K562 (cell line): ENCODE results near the gene TNFAIP3. TPM values are rescaled to one million over a fixed set of nuclear protein-coding genes. Genes with fewer than 3 reads are reported as not detected.

ENCODE experiments used
- CCNT2 ChIP-seq: IDR thresholded peaks from 2 replicates; pipeline ENCODE4 v1.6.1; 2011; ENCODE audit warnings: borderline replicate concordance, low read depth, mild to moderate bottlenecking, moderate library complexity, mixed read lengths, low read length; ENCODE audit not compliant: insufficient read length; ENCODE audit errors: extremely low read depth
- DIDO1 ChIP-seq: fragments of 450-650 bp; IDR thresholded peaks from 2 replicates; pipeline ENCODE4 v1.6.1; 2016; ENCODE audit warnings: low read depth, missing biosample characterization, missing genetic modification characterization
- DPF2 ChIP-seq: fragments of 450-650 bp; IDR thresholded peaks from 2 replicates; pipeline ENCODE4 v1.6.1; 2016
- ELF1 ChIP-seq: fragments of 200-800 bp; sonication (Bioruptor generic); IDR thresholded peaks from 2 replicates; pipeline ENCODE4 v1.6.1; 2016; ENCODE audit warnings: missing genetic modification characterization, missing compliant biosample characterization
- HDAC8 ChIP-seq: fragments of 450-650 bp; IDR thresholded peaks from 2 replicates; pipeline ENCODE4 v1.6.1; 2016; ENCODE audit warnings: mild to moderate bottlenecking, missing genetic modification characterization, moderate library complexity, missing compliant biosample characterization
- HMG20B ChIP-seq: fragments of 250-450 bp; sonication (Bioruptor Pico); IDR thresholded peaks from 2 replicates; pipeline ENCODE4 v1.5.0; 2021; ENCODE audit warnings: mild to moderate bottlenecking
- KAT8 ChIP-seq: fragments of 450-650 bp; IDR thresholded peaks from 2 replicates; pipeline ENCODE4 v1.6.1; 2016; ENCODE audit warnings: low read depth, mild to moderate bottlenecking
- PHF21A ChIP-seq: fragments of 450-650 bp; IDR thresholded peaks from 2 replicates; pipeline ENCODE4 v1.6.1; 2017; ENCODE audit warnings: low read depth, borderline replicate concordance
- RAD21 ChIP-seq, 2 experiments: fragments of 250-450 bp in 1 of 2; fragments of 450-650 bp in 1 of 2; sonication (Bioruptor Pico) in 1 of 2; formaldehyde crosslinking in 1 of 2; IDR thresholded peaks in 1 of 2; conservative IDR thresholded peaks in 1 of 2; 2 replicates each; pipeline versions ENCODE4 v1.4.0 to v1.8.0; 2020 to 2022; ENCODE audit warnings: mild to moderate bottlenecking in 2 of 2, moderate library complexity in 1 of 2
- SAFB ChIP-seq: fragments of 200-400 bp; formaldehyde crosslinking; IDR thresholded peaks from 2 replicates; pipeline ENCODE4 v1.6.1; 2017; ENCODE audit warnings: low read depth, low read length, borderline replicate concordance
- TAF7 ChIP-seq: fragments of 450-650 bp; IDR thresholded peaks from 2 replicates; pipeline ENCODE4 v1.6.1; 2016; ENCODE audit warnings: missing genetic modification characterization, missing compliant biosample characterization
- ZNF239 ChIP-seq: fragments of 250-450 bp; sonication (Bioruptor Pico); IDR thresholded peaks from 2 replicates; pipeline ENCODE4 v1.4.0; 2020; ENCODE audit warnings: mild to moderate bottlenecking
- ZNF274 ChIP-seq: IDR thresholded peaks from 2 replicates; pipeline ENCODE4 v1.6.1; 2011; ENCODE audit warnings: low read depth, mild to moderate bottlenecking, low read length, moderate library complexity, borderline replicate concordance
- ZNF384 ChIP-seq: IDR thresholded peaks from 2 replicates; pipeline ENCODE4 v1.6.1; 2012; ENCODE audit warnings: low read depth, low read length, improper control_type of control experiment
- ZNF584 ChIP-seq: fragments of 200-800 bp; sonication (Bioruptor generic); IDR thresholded peaks from 2 replicates; pipeline ENCODE4 v1.6.1; 2016; ENCODE audit warnings: low read depth, mild to moderate bottlenecking, missing genetic modification characterization, missing compliant biosample characterization
- polyA plus RNA-seq, 8 experiments: library from polyadenylated mRNA; depleted of rRNA in 4 of 8; stranded (reverse) in 5 of 8; unstranded in 3 of 8; fragments of >200 nt; fragmentation: Nextera tagmentation in 2 of 8; fragmentation: Illumina TruSeq in 1 of 8; extraction: Ambion mirVana in 2 of 8; extraction: Trizol in 1 of 8; gene quantifications; 2 replicates each; pipeline versions ENCODE4 v1.2.1 to v1.2.3, GENCODE V29; 2011 to 2014; ENCODE audit warnings: inconsistent platforms in 1 of 8, missing spikeins in 1 of 8
- total RNA-seq, 7 experiments: library from RNA; depleted of rRNA in 6 of 7; stranded (reverse); fragments of >200 nt in 6 of 7; fragmentation: Illumina TruSeq in 2 of 7; extraction: Trizol in 2 of 7; gene quantifications; 2 replicates each; pipeline versions ENCODE4 v1.2.1 to v1.2.3, GENCODE V29; 2011 to 2021; ENCODE audit warnings: low replicate concordance in 1 of 7
- TF ChIP-seq, protein P1 (sequence below): fragments of 250-450 bp; sonication (Bioruptor Pico); IDR thresholded peaks from 2 replicates; pipeline ENCODE4 v1.4.0; 2020; ENCODE audit warnings: borderline replicate concordance
- TF ChIP-seq, protein P2 (sequence below): sonication (generic); formaldehyde crosslinking; IDR thresholded peaks from 2 replicates; pipeline ENCODE4 v1.8.1; 2022; ENCODE audit warnings: missing genetic modification reagents
- TF ChIP-seq, protein P3 (sequence below): fragments of 450-650 bp; conservative IDR thresholded peaks from 2 replicates; pipeline ENCODE4 v1.6.1; 2016; ENCODE audit warnings: missing genetic modification characterization, low read depth, mild to moderate bottlenecking, missing compliant biosample characterization, moderate library complexity
- TF ChIP-seq, protein P4 (sequence below): fragments of 450-650 bp; IDR thresholded peaks from 2 replicates; pipeline ENCODE4 v1.6.1; 2017; ENCODE audit warnings: antibody characterized with exemption, mild to moderate bottlenecking

The TNFAIP3 gene
- total and polyA plus RNA-seq, 9 of the 15 experiments (the other 6 are each of a cell fraction or from before 2014, with no cell fraction given), result 0.79 to 17.0 (median 6.4) TPM

DNA sequence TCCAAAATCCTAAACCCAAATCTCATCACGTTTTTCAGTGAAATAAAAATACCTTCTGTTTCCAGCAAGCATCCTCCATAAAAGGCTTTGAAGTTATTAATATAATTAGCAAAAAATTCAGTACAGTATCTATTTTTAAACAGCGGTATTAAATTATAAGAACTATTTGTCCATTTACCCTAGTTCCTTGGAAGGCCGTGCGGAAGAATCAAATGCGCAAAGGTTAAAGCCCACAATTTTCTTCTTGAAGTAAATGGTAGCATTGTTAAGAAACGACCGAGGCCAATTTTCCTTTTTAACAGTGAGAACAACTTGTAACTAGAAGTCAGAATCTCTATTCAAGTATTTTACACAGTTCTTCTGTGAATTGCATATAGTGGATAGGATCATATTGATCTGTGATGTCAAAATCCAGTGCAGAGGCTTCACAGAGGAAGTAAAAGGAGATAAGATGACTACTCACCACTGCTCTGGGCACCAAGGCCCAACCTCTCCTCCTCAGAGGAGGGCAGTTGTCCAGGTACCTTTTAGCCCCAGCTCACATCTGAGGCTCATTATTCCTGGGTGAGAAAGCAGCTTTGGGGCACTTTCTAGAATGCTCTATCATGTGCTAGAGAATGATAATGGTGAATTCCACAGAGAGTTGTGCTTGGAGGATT, 36.3 kb downstream of the TNFAIP3 start (continued):
- TF ChIP-seq RAD21 (CRISPR knock-in tag; conservative IDR thresholded peaks at IDR 0.05 in 1 of 2, IDR thresholded peaks at IDR 0.05 in 1 of 2) (0 out of 4 replicates have a peak, but pooled peaks of 1 of the 2 experiments have one; percentile 9), TAF7 (tag) (no peak), DPF2 (peak; percentile 52), SAFB (no peak), ZNF274 (no peak), CCNT2 (no peak), ELF1 (tag) (no peak), ZNF584 (CRISPR knock-in tag) (peak; percentile 11; the same call in 1 of the 2 replicates), HDAC8 (no peak), KAT8 (no peak), PHF21A (no peak), ZNF239 (CRISPR knock-in tag) (no peak; the same call in 1 of the 2 replicates), DIDO1 (tag) (no peak), HMG20B (CRISPR knock-in tag) (no peak), ZNF384 (no peak)
- TF ChIP-seq, protein P1, sequence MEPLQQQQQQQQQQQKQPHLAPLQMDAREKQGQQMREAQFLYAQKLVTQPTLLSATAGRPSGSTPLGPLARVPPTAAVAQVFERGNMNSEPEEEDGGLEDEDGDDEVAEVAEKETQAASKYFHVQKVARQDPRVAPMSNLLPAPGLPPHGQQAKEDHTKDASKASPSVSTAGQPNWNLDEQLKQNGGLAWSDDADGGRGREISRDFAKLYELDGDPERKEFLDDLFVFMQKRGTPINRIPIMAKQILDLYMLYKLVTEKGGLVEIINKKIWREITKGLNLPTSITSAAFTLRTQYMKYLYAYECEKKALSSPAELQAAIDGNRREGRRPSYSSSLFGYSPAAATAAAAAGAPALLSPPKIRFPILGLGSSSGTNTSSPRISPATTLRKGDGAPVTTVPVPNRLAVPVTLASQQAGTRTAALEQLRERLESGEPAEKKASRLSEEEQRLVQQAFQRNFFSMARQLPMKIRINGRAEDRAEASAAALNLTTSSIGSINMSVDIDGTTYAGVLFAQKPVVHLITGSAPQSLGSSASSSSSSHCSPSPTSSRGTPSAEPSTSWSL (CRISPR knock-in tag), result no peak
- TF ChIP-seq, protein P2, sequence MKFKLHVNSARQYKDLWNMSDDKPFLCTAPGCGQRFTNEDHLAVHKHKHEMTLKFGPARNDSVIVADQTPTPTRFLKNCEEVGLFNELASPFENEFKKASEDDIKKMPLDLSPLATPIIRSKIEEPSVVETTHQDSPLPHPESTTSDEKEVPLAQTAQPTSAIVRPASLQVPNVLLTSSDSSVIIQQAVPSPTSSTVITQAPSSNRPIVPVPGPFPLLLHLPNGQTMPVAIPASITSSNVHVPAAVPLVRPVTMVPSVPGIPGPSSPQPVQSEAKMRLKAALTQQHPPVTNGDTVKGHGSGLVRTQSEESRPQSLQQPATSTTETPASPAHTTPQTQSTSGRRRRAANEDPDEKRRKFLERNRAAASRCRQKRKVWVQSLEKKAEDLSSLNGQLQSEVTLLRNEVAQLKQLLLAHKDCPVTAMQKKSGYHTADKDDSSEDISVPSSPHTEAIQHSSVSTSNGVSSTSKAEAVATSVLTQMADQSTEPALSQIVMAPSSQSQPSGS, result no peak
- TF ChIP-seq, protein P3, sequence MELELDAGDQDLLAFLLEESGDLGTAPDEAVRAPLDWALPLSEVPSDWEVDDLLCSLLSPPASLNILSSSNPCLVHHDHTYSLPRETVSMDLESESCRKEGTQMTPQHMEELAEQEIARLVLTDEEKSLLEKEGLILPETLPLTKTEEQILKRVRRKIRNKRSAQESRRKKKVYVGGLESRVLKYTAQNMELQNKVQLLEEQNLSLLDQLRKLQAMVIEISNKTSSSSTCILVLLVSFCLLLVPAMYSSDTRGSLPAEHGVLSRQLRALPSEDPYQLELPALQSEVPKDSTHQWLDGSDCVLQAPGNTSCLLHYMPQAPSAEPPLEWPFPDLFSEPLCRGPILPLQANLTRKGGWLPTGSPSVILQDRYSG (tag), result no peak
- TF ChIP-seq, protein P4, sequence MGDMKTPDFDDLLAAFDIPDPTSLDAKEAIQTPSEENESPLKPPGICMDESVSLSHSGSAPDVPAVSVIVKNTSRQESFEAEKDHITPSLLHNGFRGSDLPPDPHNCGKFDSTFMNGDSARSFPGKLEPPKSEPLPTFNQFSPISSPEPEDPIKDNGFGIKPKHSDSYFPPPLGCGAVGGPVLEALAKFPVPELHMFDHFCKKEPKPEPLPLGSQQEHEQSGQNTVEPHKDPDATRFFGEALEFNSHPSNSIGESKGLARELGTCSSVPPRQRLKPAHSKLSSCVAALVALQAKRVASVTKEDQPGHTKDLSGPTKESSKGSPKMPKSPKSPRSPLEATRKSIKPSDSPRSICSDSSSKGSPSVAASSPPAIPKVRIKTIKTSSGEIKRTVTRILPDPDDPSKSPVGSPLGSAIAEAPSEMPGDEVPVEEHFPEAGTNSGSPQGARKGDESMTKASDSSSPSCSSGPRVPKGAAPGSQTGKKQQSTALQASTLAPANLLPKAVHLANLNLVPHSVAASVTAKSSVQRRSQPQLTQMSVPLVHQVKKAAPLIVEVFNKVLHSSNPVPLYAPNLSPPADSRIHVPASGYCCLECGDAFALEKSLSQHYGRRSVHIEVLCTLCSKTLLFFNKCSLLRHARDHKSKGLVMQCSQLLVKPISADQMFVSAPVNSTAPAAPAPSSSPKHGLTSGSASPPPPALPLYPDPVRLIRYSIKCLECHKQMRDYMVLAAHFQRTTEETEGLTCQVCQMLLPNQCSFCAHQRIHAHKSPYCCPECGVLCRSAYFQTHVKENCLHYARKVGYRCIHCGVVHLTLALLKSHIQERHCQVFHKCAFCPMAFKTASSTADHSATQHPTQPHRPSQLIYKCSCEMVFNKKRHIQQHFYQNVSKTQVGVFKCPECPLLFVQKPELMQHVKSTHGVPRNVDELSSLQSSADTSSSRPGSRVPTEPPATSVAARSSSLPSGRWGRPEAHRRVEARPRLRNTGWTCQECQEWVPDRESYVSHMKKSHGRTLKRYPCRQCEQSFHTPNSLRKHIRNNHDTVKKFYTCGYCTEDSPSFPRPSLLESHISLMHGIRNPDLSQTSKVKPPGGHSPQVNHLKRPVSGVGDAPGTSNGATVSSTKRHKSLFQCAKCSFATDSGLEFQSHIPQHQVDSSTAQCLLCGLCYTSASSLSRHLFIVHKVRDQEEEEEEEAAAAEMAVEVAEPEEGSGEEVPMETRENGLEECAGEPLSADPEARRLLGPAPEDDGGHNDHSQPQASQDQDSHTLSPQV, result peak; percentile 80
